ENCODE measurements around the gene ADAM12. TPM values are rescaled to one million over a fixed set of nuclear protein-coding genes. Genes with fewer than 3 reads are reported as not detected.

Gene ADAM12
- total RNA-seq, 1 donor from 2014 or later, result 3.7 TPM

DNA sequence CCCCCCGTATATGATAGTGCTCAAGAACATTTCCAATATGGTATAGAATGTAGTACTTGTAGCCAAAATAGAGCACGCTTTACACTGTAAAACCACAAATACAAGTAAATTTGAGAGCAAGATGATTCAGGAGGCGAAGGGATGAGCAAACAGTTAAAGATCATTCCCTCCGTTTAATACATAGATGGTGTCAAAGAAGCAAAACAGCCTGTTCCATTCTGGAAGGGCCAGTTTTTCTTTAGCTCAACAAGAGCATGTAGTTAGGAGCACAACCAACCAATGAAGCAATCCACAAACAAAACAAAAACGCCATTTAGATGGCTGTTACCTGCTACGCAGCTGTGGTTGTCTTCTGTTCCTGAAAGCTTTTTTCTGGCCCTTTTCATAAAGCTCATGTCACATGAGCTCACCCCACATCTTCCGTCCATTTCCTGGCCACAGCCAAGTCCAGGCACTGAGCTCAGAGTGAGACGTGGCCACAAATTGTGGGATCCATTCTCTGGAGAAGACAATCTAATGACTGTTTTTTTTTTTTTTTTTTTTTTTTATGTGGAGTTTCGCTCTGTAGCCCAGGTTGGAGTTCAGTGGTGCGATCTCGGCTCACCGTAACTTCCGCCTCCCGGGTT lies 306.3 kb downstream of the ADAM12 start:
- no peak for TF ChIP-seq POLR2AphosphoS5 (IDR thresholded peaks at IDR 0.05; ENCODE audit: insufficient read depth in 1 of 2, low read depth in 1 of 2)
- intact Hi-C loops (cut with DNase I), result no loop called here
- DNase-seq (ENCODE audit: extremely low spot score in 2 of 2), result no peak
- Histone ChIP-seq H3K4me3 (no peak overlapping the region), H3K4me1 (no peaks in the 10 kb centered on the region), H3K36me3 (no peaks in the 10 kb centered on the region), H3K27ac (no peak overlapping the region), H3K27me3 (no peaks in the 10 kb centered on the region), H3K9me3 (no peaks in the 10 kb centered on the region)

DNA sequence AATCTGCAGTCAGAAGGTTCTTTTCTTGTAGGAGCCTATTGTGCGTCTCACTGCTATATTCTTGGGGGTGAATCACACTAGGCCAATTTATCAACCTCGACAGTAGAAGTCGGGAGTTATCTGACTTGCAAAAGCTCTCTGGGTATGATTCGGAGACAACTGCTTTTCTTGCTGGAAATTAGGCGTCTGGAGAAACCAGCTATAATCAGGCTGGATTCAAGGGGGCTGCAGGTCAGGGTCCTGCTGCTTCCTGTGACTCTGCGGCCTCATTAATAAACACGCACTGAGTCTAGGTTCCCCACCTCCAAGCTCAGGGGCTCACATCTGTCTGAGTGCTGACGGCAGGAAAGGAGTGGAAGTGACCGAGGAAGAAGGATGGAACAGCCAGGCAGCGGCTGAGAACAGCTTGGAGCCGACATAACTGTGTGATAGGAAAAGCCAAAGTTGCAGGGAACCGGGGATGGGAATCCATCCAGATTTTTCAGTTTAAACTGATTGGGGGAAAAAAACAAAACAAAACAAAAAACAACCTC lies 307.3 kb downstream of the ADAM12 start:
- H3K4me3 ChIP-seq, result no peak overlapping the region
- no peaks in the 10 kb centered on the region for H3K4me1 ChIP-seq
- intact Hi-C loops (cut with DNase I), result no loop called here
- H3K27me3 ChIP-seq, result no peaks in the 10 kb centered on the region
- no peak overlapping the region for H3K27ac ChIP-seq
- H3K9me3 ChIP-seq, result no peaks in the 10 kb centered on the region
- no peak for DNase-seq (ENCODE audit: extremely low spot score in 2 of 2)
- H3K36me3 ChIP-seq, result no peaks in the 10 kb centered on the region
- TF ChIP-seq POLR2AphosphoS5 (IDR thresholded peaks at IDR 0.05; ENCODE audit: insufficient read depth in 1 of 2, low read depth in 1 of 2), result no peak
- TF ChIP-seq, protein P1, sequence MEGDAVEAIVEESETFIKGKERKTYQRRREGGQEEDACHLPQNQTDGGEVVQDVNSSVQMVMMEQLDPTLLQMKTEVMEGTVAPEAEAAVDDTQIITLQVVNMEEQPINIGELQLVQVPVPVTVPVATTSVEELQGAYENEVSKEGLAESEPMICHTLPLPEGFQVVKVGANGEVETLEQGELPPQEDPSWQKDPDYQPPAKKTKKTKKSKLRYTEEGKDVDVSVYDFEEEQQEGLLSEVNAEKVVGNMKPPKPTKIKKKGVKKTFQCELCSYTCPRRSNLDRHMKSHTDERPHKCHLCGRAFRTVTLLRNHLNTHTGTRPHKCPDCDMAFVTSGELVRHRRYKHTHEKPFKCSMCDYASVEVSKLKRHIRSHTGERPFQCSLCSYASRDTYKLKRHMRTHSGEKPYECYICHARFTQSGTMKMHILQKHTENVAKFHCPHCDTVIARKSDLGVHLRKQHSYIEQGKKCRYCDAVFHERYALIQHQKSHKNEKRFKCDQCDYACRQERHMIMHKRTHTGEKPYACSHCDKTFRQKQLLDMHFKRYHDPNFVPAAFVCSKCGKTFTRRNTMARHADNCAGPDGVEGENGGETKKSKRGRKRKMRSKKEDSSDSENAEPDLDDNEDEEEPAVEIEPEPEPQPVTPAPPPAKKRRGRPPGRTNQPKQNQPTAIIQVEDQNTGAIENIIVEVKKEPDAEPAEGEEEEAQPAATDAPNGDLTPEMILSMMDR (IDR thresholded peaks at IDR 0.05), result no peak
- TF ChIP-seq POLR2A (IDR thresholded peaks at IDR 0.05), result no peak

DNA sequence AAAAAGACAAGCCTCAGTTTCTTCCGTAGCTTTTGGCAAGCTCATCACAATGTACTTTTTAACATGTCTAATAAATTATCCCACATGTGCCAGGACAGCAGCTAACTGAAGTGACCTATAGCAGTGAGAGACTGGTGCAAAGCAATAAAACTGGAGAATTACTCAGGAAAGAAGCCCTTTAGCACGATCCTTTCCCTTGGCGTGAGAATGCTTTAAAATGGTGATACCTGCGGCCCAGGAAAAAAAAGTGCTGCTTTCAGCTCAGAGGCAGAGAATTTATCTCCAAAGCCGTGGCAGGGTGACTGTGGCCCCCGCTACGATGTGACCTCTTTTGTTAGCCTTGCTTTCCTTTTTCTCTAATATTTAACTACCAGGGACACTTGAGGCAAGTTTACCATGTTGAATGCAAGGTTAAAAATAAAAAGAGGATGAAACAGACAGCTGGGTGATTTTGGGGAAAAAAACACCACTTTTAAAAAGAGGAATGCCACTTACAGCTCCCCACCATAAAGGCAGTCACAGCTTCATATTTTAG lies 307.9 kb downstream of the ADAM12 start:
- Histone ChIP-seq H3K36me3 (no peaks in the 10 kb centered on the region), H3K4me1 (no peaks in the 10 kb centered on the region), H3K9me3 (no peaks in the 10 kb centered on the region), H3K27ac (no peak overlapping the region), H3K27me3 (no peaks in the 10 kb centered on the region), H3K4me3 (no peak overlapping the region)
- TF ChIP-seq POLR2AphosphoS5 (IDR thresholded peaks at IDR 0.05; ENCODE audit: insufficient read depth in 1 of 2, low read depth in 1 of 2), result no peak
- TF ChIP-seq POLR2A (IDR thresholded peaks at IDR 0.05), result no peak
- TF ChIP-seq, protein P1 (IDR thresholded peaks at IDR 0.05), result no peak
- DNase-seq (ENCODE audit: extremely low spot score in 2 of 2), result no peak
- intact Hi-C loops (cut with DNase I), result no loop called here

DNA sequence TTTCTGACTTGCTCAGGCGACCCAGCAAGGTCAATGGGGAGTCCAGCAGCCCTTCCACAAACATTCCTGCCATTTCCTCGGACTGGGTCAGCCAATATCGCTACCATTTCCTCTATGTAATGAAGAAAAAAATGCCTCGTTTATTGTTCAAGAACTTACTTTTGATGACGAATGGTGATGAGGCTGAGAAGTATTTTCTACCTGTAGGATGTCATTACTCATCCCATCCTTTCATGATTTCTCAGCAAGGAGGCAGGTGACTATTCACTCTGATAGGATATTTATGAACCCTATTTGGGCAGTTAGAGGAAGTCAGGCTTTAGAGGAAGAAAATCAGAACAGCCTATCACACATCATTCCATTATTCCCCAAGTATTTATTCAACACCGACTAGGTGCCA lies 313.3 kb downstream of the ADAM12 start:
- TF ChIP-seq POLR2A (IDR thresholded peaks at IDR 0.05) (no peak), POLR2AphosphoS5 (IDR thresholded peaks at IDR 0.05; ENCODE audit: insufficient read depth in 1 of 2, low read depth in 1 of 2) (no peak)
- TF ChIP-seq, protein P1 (IDR thresholded peaks at IDR 0.05), result no peak
- no peak overlapping the region for H3K4me3 ChIP-seq
- no peak overlapping the region for H3K27ac ChIP-seq
- H3K27me3 ChIP-seq, result no peaks in the 10 kb centered on the region
- no peaks in the 10 kb centered on the region for H3K9me3 ChIP-seq
- no peak for DNase-seq (ENCODE audit: extremely low spot score in 2 of 2)
- H3K36me3 ChIP-seq, result no peaks in the 10 kb centered on the region
- intact Hi-C loops (cut with DNase I), result no loop called here
- H3K4me1 ChIP-seq, result no peaks in the 10 kb centered on the region

DNA sequence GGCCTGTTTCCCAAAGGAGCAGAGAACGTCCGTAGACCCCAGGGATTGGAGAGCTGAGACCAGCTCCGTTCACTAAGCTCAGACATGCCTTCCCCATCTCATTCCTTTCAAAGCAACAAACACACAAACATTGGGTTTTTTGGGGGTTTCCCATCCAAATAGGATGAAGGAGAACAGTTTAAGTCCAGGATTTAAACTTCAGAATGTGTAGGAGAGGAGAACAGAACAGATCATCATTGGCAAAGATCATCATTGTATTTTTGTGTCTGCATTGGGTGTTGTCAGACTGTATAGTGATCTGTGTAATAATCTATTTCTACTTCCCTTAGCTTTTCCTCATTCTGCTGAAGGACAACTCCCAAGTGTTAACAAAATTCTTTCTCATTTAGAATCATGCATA lies 314.0 kb downstream of the ADAM12 start:
- Histone ChIP-seq H3K27ac (no peak overlapping the region), H3K4me1 (no peaks in the 10 kb centered on the region), H3K4me3 (no peak overlapping the region), H3K9me3 (no peaks in the 10 kb centered on the region), H3K27me3 (no peaks in the 10 kb centered on the region), H3K36me3 (no peaks in the 10 kb centered on the region)
- TF ChIP-seq POLR2A (IDR thresholded peaks at IDR 0.05) (no peak), POLR2AphosphoS5 (IDR thresholded peaks at IDR 0.05; ENCODE audit: insufficient read depth in 1 of 2, low read depth in 1 of 2) (no peak)
- TF ChIP-seq, protein P1 (IDR thresholded peaks at IDR 0.05), result no peak
- no peak for DNase-seq (ENCODE audit: extremely low spot score in 2 of 2)
- intact Hi-C loops (cut with DNase I), result no loop called here
